Progenitor cell of endocrine pancreas (in vitro differentiated cells): ENCODE measurements around the gene CTNNBL1. TPM values are rescaled to one million over a fixed set of nuclear protein-coding genes. Genes with fewer than 3 reads are reported as not detected.

Experiments
- DNase-seq: peaks from one replicate; pipeline ENCODE4 v3.0.0; 2021; ENCODE audit warnings: low spot score; ENCODE audit not compliant: unreplicated experiment
- H3K27ac Mint-ChIP-seq: 2 replicates; pipeline ENCODE4 v1.8.0; 2021; ENCODE audit warnings: mild to moderate bottlenecking, moderate library complexity, mixed read lengths
- H3K27me3 Mint-ChIP-seq: 2 replicates; pipeline ENCODE4 v1.8.0; 2021; ENCODE audit warnings: mixed read lengths
- H3K36me3 Mint-ChIP-seq: 2 replicates; pipeline ENCODE4 v1.8.0; 2022; ENCODE audit warnings: mixed read lengths; ENCODE audit not compliant: insufficient read depth
- H3K4me1 Mint-ChIP-seq: 2 replicates; pipeline ENCODE4 v1.8.0; 2021; ENCODE audit warnings: low read depth, mixed read lengths
- H3K4me3 Mint-ChIP-seq: 2 replicates; pipeline ENCODE4 v1.8.0; 2021; ENCODE audit warnings: low read depth, mild to moderate bottlenecking, moderate library complexity, mixed read lengths
- H3K9me3 Mint-ChIP-seq: 2 replicates; pipeline ENCODE4 v1.8.0; 2021; ENCODE audit warnings: low read depth, mixed read lengths
- CTCF ChIP-seq: fragments of 200-600 bp; sonication (generic); IDR thresholded peaks from one replicate; pipeline ENCODE4 v1.5.0; 2021; ENCODE audit warnings: antibody characterized with exemption, mild to moderate bottlenecking; ENCODE audit not compliant: unreplicated experiment
- total RNA-seq: library from RNA; stranded (reverse); gene quantifications from 2 replicates; pipeline ENCODE4 v1.2.1, GENCODE V29; 2021

CTNNBL1 gene
- total RNA-seq, 1 donor from 2014 or later: 60.4 TPM

- no peak overlapping the region for H3K4me3 Mint-ChIP-seq
- H3K36me3 Mint-ChIP-seq: peaks cover 5% of the 10 kb centered on the region
- no peaks in the 10 kb centered on the region for H3K9me3 Mint-ChIP-seq
- H3K27me3 Mint-ChIP-seq: no peaks in the 10 kb centered on the region
- DNase-seq: no peak
- no peak for TF ChIP-seq CTCF
- H3K4me1 Mint-ChIP-seq: peaks cover 38% of the 10 kb centered on the region
- H3K27ac Mint-ChIP-seq: no peak overlapping the region
Measured at GRCh38 chr20:37848706-37849105, 154.9 kb downstream of the CTNNBL1 start.

GRCh38 chr20:37849156-37849555 lies 155.3 kb downstream of the CTNNBL1 start:
- Mint-ChIP-seq H3K27me3 (no peaks in the 10 kb centered on the region), H3K4me1 (peaks cover 38% of the 10 kb centered on the region), H3K4me3 (no peak overlapping the region), H3K36me3 (peaks cover 6% of the 10 kb centered on the region), H3K27ac (no peak overlapping the region), H3K9me3 (no peaks in the 10 kb centered on the region)
- TF ChIP-seq CTCF: no peak
- DNase-seq: no peak

- H3K9me3 Mint-ChIP-seq: no peaks in the 10 kb centered on the region
- no peak for TF ChIP-seq CTCF
- no peaks in the 10 kb centered on the region for H3K27me3 Mint-ChIP-seq
- DNase-seq: no peak
- no peak overlapping the region for H3K27ac Mint-ChIP-seq
- H3K4me1 Mint-ChIP-seq: peaks cover 37% of the 10 kb centered on the region
- H3K4me3 Mint-ChIP-seq: no peak overlapping the region
- H3K36me3 Mint-ChIP-seq: peaks cover 6% of the 10 kb centered on the region
Measured at GRCh38 chr20:37849566-37849965, 155.7 kb downstream of the CTNNBL1 start.

GRCh38 chr20:37850036-37850592 lies 156.3 kb downstream of the CTNNBL1 start:
- DNase-seq: no peak
- Mint-ChIP-seq H3K4me3 (no peak overlapping the region), H3K36me3 (peaks cover 6% of the 10 kb centered on the region), H3K4me1 (peaks cover 34% of the 10 kb centered on the region), H3K27ac (no peak overlapping the region), H3K27me3 (no peaks in the 10 kb centered on the region), H3K9me3 (no peaks in the 10 kb centered on the region)
- TF ChIP-seq CTCF: no peak

- TF ChIP-seq CTCF: no peak
- H3K27me3 Mint-ChIP-seq: no peaks in the 10 kb centered on the region
- DNase-seq: no peak
- peaks cover 6% of the 10 kb centered on the region for H3K36me3 Mint-ChIP-seq
- no peaks in the 10 kb centered on the region for H3K9me3 Mint-ChIP-seq
- H3K4me3 Mint-ChIP-seq: no peak overlapping the region
- H3K4me1 Mint-ChIP-seq: peaks cover 28% of the 10 kb centered on the region
- H3K27ac Mint-ChIP-seq: no peak overlapping the region
Measured at GRCh38 chr20:37850724-37851355, 157.0 kb downstream of the CTNNBL1 start.
